Natural killer cell (primary cell): ENCODE results near the gene CBY1. TPM values are rescaled to one million over a fixed set of nuclear protein-coding genes. Genes with fewer than 3 reads are reported as not detected.
A peak's percentile ranks its signal among the peaks of the same experiment; 100 is the strongest.

Experiments used
- ATAC-seq, 3 donors: fragments of 150-1000 bp in 2 of 3; fragments of 200-7000 bp in 1 of 3; cut with Tn5 transposase; 1 replicate in 1 of 3; 2 replicates in 2 of 3; pipeline ENCODE4 v1.10.0; 2021; ENCODE audit warnings: mild to moderate bottlenecking in 2 of 3, moderate library complexity in 2 of 3
- DNase-seq, 2 donors: peaks; one replicate each; pipeline versions ENCODE4 v3.0.0 to v3.0.0-alpha.2; 2013 to 2021; ENCODE audit warnings: mixed read lengths in 1 of 2
- H3K27ac ChIP-seq: one replicate; pipeline ENCODE4 v1.5.1; 2013; ENCODE audit warnings: mild to moderate bottlenecking, low read length
- H3K27me3 ChIP-seq: one replicate; pipeline ENCODE4 v1.6.1; 2013; ENCODE audit warnings: low read length; ENCODE audit not compliant: control insufficient read depth, insufficient read depth
- H3K36me3 ChIP-seq: one replicate; pipeline ENCODE4 v1.6.1; 2013; ENCODE audit warnings: low read length; ENCODE audit not compliant: control insufficient read depth, insufficient read depth
- H3K4me1 ChIP-seq: one replicate; pipeline ENCODE4 v1.6.1; 2013; ENCODE audit warnings: low read length; ENCODE audit not compliant: control insufficient read depth, insufficient read depth
- H3K4me3 ChIP-seq: one replicate; pipeline ENCODE4 v1.5.1; 2013; ENCODE audit warnings: low read length
- H3K9me3 ChIP-seq: one replicate; pipeline ENCODE4 v1.6.1; 2013; ENCODE audit warnings: low read length; ENCODE audit not compliant: control insufficient read depth, insufficient read depth
- H3K27ac Mint-ChIP-seq, 2 donors: one replicate each; pipeline ENCODE4 v1.8.0; 2022; ENCODE audit warnings: mild to moderate bottlenecking in 2 of 2, mixed read lengths in 2 of 2, moderate library complexity in 1 of 2
- H3K27me3 Mint-ChIP-seq, 2 donors: one replicate each; pipeline ENCODE4 v1.8.0; 2022; ENCODE audit warnings: low read depth in 2 of 2, mixed read lengths in 2 of 2
- H3K36me3 Mint-ChIP-seq: one replicate; pipeline ENCODE4 v1.8.0; 2022; ENCODE audit warnings: mixed read lengths
- H3K4me1 Mint-ChIP-seq, 2 donors: one replicate each; pipeline ENCODE4 v1.8.0; 2022; ENCODE audit warnings: mixed read lengths in 2 of 2
- H3K4me3 Mint-ChIP-seq: one replicate; pipeline ENCODE4 v1.8.0; 2022; ENCODE audit warnings: mild to moderate bottlenecking, moderate library complexity, mixed read lengths
- H3K9me3 Mint-ChIP-seq, 2 donors: one replicate each; pipeline ENCODE4 v1.8.0; 2022; ENCODE audit warnings: mixed read lengths in 2 of 2
- CTCF ChIP-seq: fragments of 200-600 bp; IDR thresholded peaks from one replicate; pipeline ENCODE4 v1.8.0; 2022; ENCODE audit warnings: antibody characterized with exemption
- WGBS: methylation state at CpG from one replicate; pipeline ENCODE4 v1.1.7; 2013; ENCODE audit warnings: missing lambda C conversion rate; ENCODE audit not compliant: insufficient coverage; 5-methylcytosine and 5-hydroxymethylcytosine counted together
- intact Hi-C: fragments of 100-400 bp; cut with micrococcal nuclease; formaldehyde crosslinking; loops from one replicate; pipeline ENCODE4 v1.14.2; 2022
- total RNA-seq, 4 donors: library from RNA; stranded (reverse); fragments of 120-200 nt in 1 of 4; gene quantifications; one replicate each; pipeline versions ENCODE4 v1.2.3 to v1.2.4, GENCODE V29; 2013 to 2022

CBY1 gene
- total RNA-seq, 3 donors from 2014 or later (not counting 1 experiment from before 2014, with no cell fraction given), result 8.2 to 10.9 (median 10.8) TPM

GRCh38 chr22:38707984-38708383, 51.5 kb downstream of the CBY1 start:
- peak overlapping the region; percentile 90 to 95 for H3K27ac Mint-ChIP-seq
- H3K9me3 Mint-ChIP-seq, result no peaks in the 10 kb centered on the region
- Histone ChIP-seq H3K9me3 (no peaks in the 10 kb centered on the region), H3K4me3 (no peak overlapping the region), H3K27me3 (no peaks in the 10 kb centered on the region), H3K27ac (no peak overlapping the region), H3K36me3 (peaks cover 16% of the 10 kb centered on the region), H3K4me1 (peaks cover 25% of the 10 kb centered on the region)
- no peaks in the 10 kb centered on the region for H3K27me3 Mint-ChIP-seq
- peaks cover 64 to 68% of the 10 kb centered on the region in 2 donors for H3K4me1 Mint-ChIP-seq
- intact Hi-C loops, result loop anchor here (5.0 kb wide), 1 partner anchor 526 kb away; the partner anchor contains the start of gene PLA2G6
- H3K36me3 Mint-ChIP-seq, result no peaks in the 10 kb centered on the region
- DNase-seq (no peak), ATAC-seq (no peak)
- 84% methylated on average over 2 of the region's 3 CpGs for WGBS
- peak overlapping the region; percentile 65 for H3K4me3 Mint-ChIP-seq
- no peak for TF ChIP-seq CTCF

- Histone ChIP-seq H3K9me3 (no peaks in the 10 kb centered on the region), H3K4me3 (no peak overlapping the region), H3K4me1 (peaks cover 25% of the 10 kb centered on the region), H3K27ac (no peak overlapping the region), H3K27me3 (no peaks in the 10 kb centered on the region), H3K36me3 (peaks cover 16% of the 10 kb centered on the region)
- WGBS, result 92% methylated on average over 3 of the region's 3 CpGs
- Mint-ChIP-seq H3K36me3 (no peaks in the 10 kb centered on the region), H3K27me3 (no peaks in the 10 kb centered on the region), H3K9me3 (no peaks in the 10 kb centered on the region), H3K4me1 (peaks cover 76 to 80% of the 10 kb centered on the region in 2 donors), H3K27ac (no peak overlapping the region), H3K4me3 (no peak overlapping the region)
- intact Hi-C loops, result loop anchor here (5.0 kb wide), 1 partner anchor 527 kb away; the partner anchor contains the start of gene PLA2G6
- ATAC-seq (no peak), DNase-seq (no peak)
- no peak for TF ChIP-seq CTCF
Observed at GRCh38 chr22:38709306-38709705, 52.9 kb downstream of the CBY1 start.

- DNase-seq, result no peak
- 93% methylated on average over 3 of the region's 3 CpGs for WGBS
- no peak overlapping the region for H3K27ac Mint-ChIP-seq
- peaks cover 20% of the 10 kb centered on the region for H3K4me1 ChIP-seq
- H3K36me3 ChIP-seq, result peaks cover 16% of the 10 kb centered on the region
- ATAC-seq, result no peak
- H3K27ac ChIP-seq, result no peak overlapping the region
- no peak for TF ChIP-seq CTCF
- no peaks in the 10 kb centered on the region for H3K27me3 ChIP-seq
- H3K36me3 Mint-ChIP-seq, result no peaks in the 10 kb centered on the region
- H3K4me1 Mint-ChIP-seq, result peaks cover 79 to 83% of the 10 kb centered on the region in 2 donors
- H3K4me3 Mint-ChIP-seq, result no peak overlapping the region
- no peaks in the 10 kb centered on the region for H3K9me3 Mint-ChIP-seq
- no peaks in the 10 kb centered on the region for H3K27me3 Mint-ChIP-seq
- no peaks in the 10 kb centered on the region for H3K9me3 ChIP-seq
- H3K4me3 ChIP-seq, result no peak overlapping the region
- intact Hi-C loops, result no loop called here
Observed at GRCh38 chr22:38710351-38710750, 53.9 kb downstream of the CBY1 start.

- no peaks in the 10 kb centered on the region for H3K27me3 ChIP-seq
- no peaks in the 10 kb centered on the region for H3K9me3 Mint-ChIP-seq
- ATAC-seq, result no peak
- no peak for DNase-seq
- no peak overlapping the region for H3K27ac Mint-ChIP-seq
- intact Hi-C loops, result no loop called here
- peaks cover 18% of the 10 kb centered on the region for H3K36me3 ChIP-seq
- H3K4me1 ChIP-seq, result peaks cover 22% of the 10 kb centered on the region
- 100% methylated on average over 2 of the region's 3 CpGs for WGBS
- no peak overlapping the region for H3K4me3 ChIP-seq
- peaks cover 80 to 83% of the 10 kb centered on the region in 2 donors for H3K4me1 Mint-ChIP-seq
- H3K4me3 Mint-ChIP-seq, result no peak overlapping the region
- no peaks in the 10 kb centered on the region for H3K27me3 Mint-ChIP-seq
- TF ChIP-seq CTCF, result no peak
- no peaks in the 10 kb centered on the region for H3K36me3 Mint-ChIP-seq
- no peaks in the 10 kb centered on the region for H3K9me3 ChIP-seq
- no peak overlapping the region for H3K27ac ChIP-seq
Observed at GRCh38 chr22:38710866-38711265, 54.4 kb downstream of the CBY1 start.
